ENCODE results near the gene MYZAP. TPM values are rescaled to one million over a fixed set of nuclear protein-coding genes. Genes with fewer than 3 reads are reported as not detected.
"Not testable (repeated sequence)": the region's sequence is repeated elsewhere in the genome, so short reads cannot be mapped to it uniquely, and the experiment has no call there.

MYZAP gene
- total RNA-seq, 1 donor from 2014 or later: not detected

- H3K9me3 Mint-ChIP-seq (ENCODE audit: unreplicated experiment): no peaks in the 10 kb centered on the region
- H3K4me3 Mint-ChIP-seq (ENCODE audit: unreplicated experiment): no peak overlapping the region
- peaks cover 4% of the 10 kb centered on the region for H3K27me3 Mint-ChIP-seq (ENCODE audit: unreplicated experiment)
- DNase-seq: no peak
- H3K4me1 Mint-ChIP-seq (ENCODE audit: low read depth, unreplicated experiment): peaks cover 8% of the 10 kb centered on the region
- H3K27ac Mint-ChIP-seq (ENCODE audit: unreplicated experiment): no peak overlapping the region
- no peak for TF ChIP-seq CTCF (IDR thresholded peaks at IDR 0.05; ENCODE audit: partially characterized antibody, unreplicated experiment)
- H3K36me3 Mint-ChIP-seq (ENCODE audit: unreplicated experiment): no peaks in the 10 kb centered on the region
These were observed 18.3 kb downstream of the MYZAP start for GRCh38 chr15:57609805-57610529.

- H3K4me1 Mint-ChIP-seq (ENCODE audit: low read depth, unreplicated experiment): peaks cover 8% of the 10 kb centered on the region
- H3K4me3 Mint-ChIP-seq (ENCODE audit: unreplicated experiment): no peak overlapping the region
- no peak for DNase-seq
- H3K27me3 Mint-ChIP-seq (ENCODE audit: unreplicated experiment): peaks cover 4% of the 10 kb centered on the region
- TF ChIP-seq CTCF (IDR thresholded peaks at IDR 0.05; ENCODE audit: partially characterized antibody, unreplicated experiment): no peak
- H3K36me3 Mint-ChIP-seq (ENCODE audit: unreplicated experiment): no peaks in the 10 kb centered on the region
- no peak overlapping the region for H3K27ac Mint-ChIP-seq (ENCODE audit: unreplicated experiment)
- no peaks in the 10 kb centered on the region for H3K9me3 Mint-ChIP-seq (ENCODE audit: unreplicated experiment)
These were observed 19.4 kb downstream of the MYZAP start for GRCh38 chr15:57611123-57611522.

- Mint-ChIP-seq H3K4me3 (ENCODE audit: unreplicated experiment) (no peak overlapping the region), H3K27ac (ENCODE audit: unreplicated experiment) (no peak overlapping the region), H3K27me3 (ENCODE audit: unreplicated experiment) (peaks cover 5% of the 10 kb centered on the region), H3K9me3 (ENCODE audit: unreplicated experiment) (no peaks in the 10 kb centered on the region), H3K4me1 (ENCODE audit: low read depth, unreplicated experiment) (peaks cover 2% of the 10 kb centered on the region), H3K36me3 (ENCODE audit: unreplicated experiment) (no peaks in the 10 kb centered on the region)
- no peak for DNase-seq
- no peak for TF ChIP-seq CTCF (IDR thresholded peaks at IDR 0.05; ENCODE audit: partially characterized antibody, unreplicated experiment)
These were observed 20.2 kb downstream of the MYZAP start for GRCh38 chr15:57611938-57612337.

- DNase-seq: no peak
- Mint-ChIP-seq H3K4me1 (ENCODE audit: low read depth, unreplicated experiment) (no peaks in the 10 kb centered on the region), H3K27me3 (ENCODE audit: unreplicated experiment) (peaks cover 2% of the 10 kb centered on the region), H3K27ac (ENCODE audit: unreplicated experiment) (no peak overlapping the region), H3K9me3 (ENCODE audit: unreplicated experiment) (no peaks in the 10 kb centered on the region), H3K4me3 (ENCODE audit: unreplicated experiment) (no peak overlapping the region), H3K36me3 (ENCODE audit: unreplicated experiment) (no peaks in the 10 kb centered on the region)
- no peak for TF ChIP-seq CTCF (IDR thresholded peaks at IDR 0.05; ENCODE audit: partially characterized antibody, unreplicated experiment)
These were observed 22.5 kb downstream of the MYZAP start for GRCh38 chr15:57614241-57614640.

- not testable (repeated sequence) for H3K27me3 Mint-ChIP-seq (ENCODE audit: unreplicated experiment); H3K27ac Mint-ChIP-seq (ENCODE audit: unreplicated experiment); H3K4me1 Mint-ChIP-seq (ENCODE audit: low read depth, unreplicated experiment); H3K9me3 Mint-ChIP-seq (ENCODE audit: unreplicated experiment); DNase-seq; H3K36me3 Mint-ChIP-seq (ENCODE audit: unreplicated experiment); H3K4me3 Mint-ChIP-seq (ENCODE audit: unreplicated experiment)
These were observed 24.3 kb downstream of the MYZAP start for GRCh38 chr15:57615951-57616496.
